GM10248 (cell line): ENCODE results near the gene CEP76.

Experiments
- CTCF ChIA-PET: fragments of 300-600 bp; sonication (Branson Sonifier 250); formaldehyde crosslinking; extraction: SDS; loops from one replicate; lab custom pipeline; 2021; ENCODE audit warnings: antibody characterized with exemption; lab: Yijun Ruan, JAX
- POLR2A ChIA-PET: fragments of 350-650 bp; sonication (Branson Sonifier 250); formaldehyde crosslinking; extraction: SDS; loops from one replicate; lab custom pipeline; 2020; ENCODE audit warnings: antibody characterized with exemption; lab: Yijun Ruan, JAX
- DNase-seq: peaks from one replicate; pipeline ENCODE4 v3.0.0; 2012; ENCODE audit errors: extremely low spot score
- TF ChIP-seq, protein P1 (sequence below): IDR thresholded peaks from 2 replicates; pipeline ENCODE4 v1.5.1; 2012; ENCODE audit warnings: mild to moderate bottlenecking, low read depth; ENCODE audit errors: extremely low read depth, missing control alignments, control extremely low read depth

Gene CEP76

DNA sequence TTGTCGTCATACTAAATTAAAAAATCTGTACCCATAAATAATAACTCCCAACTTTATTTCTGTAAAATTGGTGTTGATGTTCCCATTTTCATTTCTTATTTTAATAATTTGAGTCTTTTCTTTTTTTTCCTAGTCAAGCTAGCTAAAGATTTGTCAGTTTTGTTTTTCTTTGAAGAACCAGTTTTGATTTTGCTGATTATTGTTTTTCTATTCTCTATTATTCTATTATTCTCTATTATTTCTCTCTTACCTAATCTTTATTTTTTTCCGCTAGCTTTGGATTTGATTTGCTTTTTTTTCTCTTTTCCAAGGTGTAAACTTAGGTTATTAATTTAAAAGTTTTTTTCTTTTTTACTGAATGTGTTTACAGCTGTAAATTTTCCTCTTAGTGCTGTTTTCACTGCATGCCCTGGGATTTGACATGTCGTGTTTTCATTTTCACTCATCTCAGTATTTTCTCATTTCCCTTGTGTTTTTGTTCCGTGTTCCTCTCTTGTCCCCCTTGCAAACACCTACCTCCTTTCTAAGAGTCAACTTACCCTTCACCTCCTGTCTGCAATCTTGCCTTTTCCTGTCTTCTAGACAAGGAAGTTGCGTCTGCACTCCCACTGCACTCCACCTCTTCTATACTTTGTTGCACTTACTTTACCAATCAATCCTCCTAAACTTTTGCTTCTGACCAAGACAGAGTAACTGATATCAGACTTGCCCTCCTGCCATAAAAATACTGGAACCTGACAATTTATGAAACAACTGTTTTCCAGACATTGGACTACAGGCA lies 19.2 kb upstream of the CEP76 start:
- POLR2A ChIA-PET, result no interaction called here
- DNase-seq, result no peak
- TF ChIP-seq, protein P1, sequence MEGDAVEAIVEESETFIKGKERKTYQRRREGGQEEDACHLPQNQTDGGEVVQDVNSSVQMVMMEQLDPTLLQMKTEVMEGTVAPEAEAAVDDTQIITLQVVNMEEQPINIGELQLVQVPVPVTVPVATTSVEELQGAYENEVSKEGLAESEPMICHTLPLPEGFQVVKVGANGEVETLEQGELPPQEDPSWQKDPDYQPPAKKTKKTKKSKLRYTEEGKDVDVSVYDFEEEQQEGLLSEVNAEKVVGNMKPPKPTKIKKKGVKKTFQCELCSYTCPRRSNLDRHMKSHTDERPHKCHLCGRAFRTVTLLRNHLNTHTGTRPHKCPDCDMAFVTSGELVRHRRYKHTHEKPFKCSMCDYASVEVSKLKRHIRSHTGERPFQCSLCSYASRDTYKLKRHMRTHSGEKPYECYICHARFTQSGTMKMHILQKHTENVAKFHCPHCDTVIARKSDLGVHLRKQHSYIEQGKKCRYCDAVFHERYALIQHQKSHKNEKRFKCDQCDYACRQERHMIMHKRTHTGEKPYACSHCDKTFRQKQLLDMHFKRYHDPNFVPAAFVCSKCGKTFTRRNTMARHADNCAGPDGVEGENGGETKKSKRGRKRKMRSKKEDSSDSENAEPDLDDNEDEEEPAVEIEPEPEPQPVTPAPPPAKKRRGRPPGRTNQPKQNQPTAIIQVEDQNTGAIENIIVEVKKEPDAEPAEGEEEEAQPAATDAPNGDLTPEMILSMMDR, result no peak
- CTCF ChIA-PET, result interaction anchor here (0.6 to 7.7 kb wide), 7 partner anchors 11 to 438 kb away, joined by 3 to 100 read pairs (median 3); no protein-coding TSS in a partner anchor

DNA sequence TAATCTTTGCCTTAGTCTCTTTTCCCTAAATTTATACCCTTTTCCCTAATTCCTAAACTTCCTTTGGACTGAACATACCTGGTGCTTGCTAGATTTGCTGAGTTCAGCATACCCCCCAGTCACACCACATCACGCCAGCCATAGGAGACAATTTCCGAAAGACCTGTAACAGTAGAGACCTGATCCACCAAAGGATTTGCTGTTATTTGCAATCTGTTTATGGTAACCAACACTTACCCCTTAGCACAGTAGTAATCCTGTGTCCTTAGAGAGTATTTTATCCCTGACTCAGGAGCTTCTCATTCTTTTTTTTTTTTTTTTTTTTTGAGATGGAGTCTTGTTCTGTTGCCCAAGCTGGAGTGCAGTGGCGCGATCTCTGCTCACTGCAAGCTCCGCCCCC lies 8.9 kb upstream of the CEP76 start:
- DNase-seq, result no peak
- TF ChIP-seq, protein P1, result no peak
- POLR2A ChIA-PET, result no interaction called here
- CTCF ChIA-PET, result no interaction called here

DNA sequence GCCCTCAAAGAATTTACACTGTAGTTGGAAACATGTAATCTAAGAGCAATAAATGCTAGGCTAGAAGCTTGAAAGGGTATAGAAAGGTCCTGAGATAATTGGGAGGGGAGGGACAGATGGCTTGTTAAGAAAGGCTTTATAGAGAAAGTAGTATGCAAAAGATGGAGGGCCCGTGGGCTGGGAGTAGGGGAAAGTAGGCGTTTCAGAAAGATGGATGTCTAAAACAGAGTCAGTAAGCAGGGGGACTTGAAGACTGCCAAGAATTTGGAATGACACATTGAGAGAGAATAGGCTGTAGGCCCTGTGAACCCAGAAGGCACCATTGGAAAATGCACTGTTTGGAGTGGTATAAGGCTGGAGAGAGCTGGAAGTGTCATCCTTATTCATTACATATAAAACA lies 1.1 kb upstream of the CEP76 start:
- ChIA-PET CTCF (interaction anchor here (1.4 kb wide), 1 partner anchor 9 kb away, joined by 3 read pairs; no protein-coding TSS in a partner anchor), POLR2A (no interaction called here)
- TF ChIP-seq, protein P1, result no peak
- DNase-seq, result no peak

DNA sequence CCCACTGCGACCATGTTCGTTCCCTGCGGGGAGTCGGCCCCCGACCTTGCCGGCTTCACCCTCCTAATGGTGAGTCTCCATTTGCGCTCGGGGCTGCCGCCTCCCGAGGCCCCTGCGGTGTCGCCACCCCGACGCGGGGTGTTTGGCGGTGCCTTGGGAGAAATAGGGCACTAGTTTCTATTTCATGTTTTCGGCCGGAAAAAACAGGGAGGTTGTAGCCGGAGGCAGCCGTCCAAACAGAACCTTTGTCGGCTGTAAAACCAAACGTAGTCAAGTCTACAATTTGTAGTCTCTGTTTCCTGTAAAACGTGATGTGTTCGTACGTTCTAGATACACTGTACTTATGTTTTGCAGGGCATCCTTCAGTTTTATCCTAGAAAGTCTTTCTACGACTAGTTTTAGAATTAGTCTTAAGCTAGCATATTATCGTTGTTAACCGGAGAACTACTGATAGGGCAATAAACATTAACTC lies 609 bp upstream of the CEP76 start:
- TF ChIP-seq, protein P1, result peak; percentile 3
- DNase-seq, result no peak
- ChIA-PET POLR2A (interaction anchor here (1.0 kb wide), 1 partner anchor 16 kb away, joined by 4 read pairs; no protein-coding TSS in a partner anchor), CTCF (interaction anchor here (1.4 kb wide), 1 partner anchor 10 kb away, joined by 3 read pairs; no protein-coding TSS in a partner anchor)

DNA sequence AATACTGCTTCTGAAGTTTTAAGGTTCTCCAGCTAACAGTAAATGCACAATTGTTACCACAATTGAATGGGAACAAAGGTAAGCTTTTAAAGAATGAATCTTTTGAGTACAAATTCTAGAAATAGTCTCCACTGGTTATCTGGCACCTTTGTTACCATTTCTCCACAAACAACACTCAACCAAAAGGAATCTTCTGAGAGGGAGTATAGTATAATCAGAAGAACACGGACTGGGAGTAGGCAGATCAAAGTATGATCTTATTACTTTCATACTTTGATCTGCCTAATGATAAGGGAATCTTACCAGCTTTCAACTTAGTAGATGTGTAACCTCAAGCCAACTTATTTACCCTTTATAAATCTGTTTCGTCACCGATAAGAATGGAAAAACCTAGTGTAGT lies 1.4 kb downstream of the CEP76 start:
- CTCF ChIA-PET, result interaction anchor here (1.1 to 1.5 kb wide), 2 partner anchors 309 to 310 kb away, joined by 4 to 5 read pairs; no protein-coding TSS in a partner anchor
- DNase-seq, result no peak
- TF ChIP-seq, protein P1, result no peak
- POLR2A ChIA-PET, result no interaction called here

DNA sequence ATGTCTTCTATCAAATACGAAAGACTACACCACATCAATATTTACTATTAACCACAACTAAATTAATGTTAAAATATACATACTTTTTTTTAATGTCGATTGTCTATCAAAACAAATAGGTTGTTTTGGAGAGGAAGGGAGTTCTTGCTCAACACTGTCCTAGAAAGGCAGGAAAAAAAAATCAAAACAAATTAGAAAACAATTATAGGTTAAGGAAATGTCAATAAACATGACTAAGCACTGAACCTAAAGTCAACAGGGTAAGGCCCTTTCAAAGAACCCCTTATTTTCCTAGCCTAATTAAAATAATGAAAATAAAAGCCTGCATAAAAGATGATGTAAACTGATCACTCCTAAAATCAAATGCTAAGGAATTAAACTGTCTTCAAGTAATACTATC lies 2.8 kb downstream of the CEP76 start:
- DNase-seq, result no peak
- POLR2A ChIA-PET, result no interaction called here
- CTCF ChIA-PET, result no interaction called here
- TF ChIP-seq, protein P1, result no peak
